DOHH2 (cell line): ENCODE data around the gene MEN1.

ENCODE experiments used
- H3F3A ChIP-seq: fragments of 200-600 bp; sonication (generic), shearing (Covaris generic); 2 replicates; pipeline ENCODE4 v1.6.0; 2016; ENCODE audit warnings: antibody characterized with exemption, mild to moderate bottlenecking; ENCODE audit not compliant: control insufficient read depth, insufficient read depth
- H3K27ac ChIP-seq: fragments of 200-600 bp; sonication (generic); 2 replicates; pipeline ENCODE4 v1.5.1; 2014; ENCODE audit warnings: low read depth, mild to moderate bottlenecking, low read length, moderate library complexity
- H3K27me3 ChIP-seq: fragments of 200-600 bp; sonication (generic); 2 replicates; pipeline ENCODE4 v1.6.1; 2014; ENCODE audit warnings: mild to moderate bottlenecking, low read length, mixed read lengths; ENCODE audit not compliant: control insufficient read depth
- H3K36me3 ChIP-seq: fragments of 200-600 bp; sonication (generic); 2 replicates; pipeline ENCODE4 v1.6.1; 2014; ENCODE audit warnings: mild to moderate bottlenecking, low read length, moderate library complexity, mixed read lengths; ENCODE audit not compliant: control insufficient read depth
- H3K4me1 ChIP-seq: fragments of 200-600 bp; sonication (generic); 2 replicates; pipeline ENCODE4 v1.6.1; 2014; ENCODE audit warnings: mild to moderate bottlenecking, low read length, mixed read lengths; ENCODE audit not compliant: control insufficient read depth
- H3K4me2 ChIP-seq: fragments of 200-600 bp; sonication (generic); 2 replicates; pipeline ENCODE4 v1.6.0; 2014; ENCODE audit warnings: mild to moderate bottlenecking, low read length, moderate library complexity
- H3K4me3 ChIP-seq: fragments of 200-600 bp; sonication (generic); 2 replicates; pipeline ENCODE4 v1.5.1; 2014; ENCODE audit warnings: mild to moderate bottlenecking, low read length, mixed read lengths
- H3K79me2 ChIP-seq: fragments of 200-600 bp; sonication (generic); 2 replicates; pipeline ENCODE4 v1.6.1; 2014; ENCODE audit warnings: mild to moderate bottlenecking, low read length, mixed read lengths; ENCODE audit not compliant: control insufficient read depth
- H3K9me2 ChIP-seq: fragments of 200-600 bp; sonication (generic); replicated peaks from 2 replicates; pipeline ENCODE4 v1.6.1; 2014; ENCODE audit warnings: mild to moderate bottlenecking, low read length, mixed read lengths; ENCODE audit not compliant: control insufficient read depth
- H3K9me3 ChIP-seq: fragments of 200-600 bp; sonication (generic); 2 replicates; pipeline ENCODE4 v1.6.1; 2014; ENCODE audit warnings: antibody characterized with exemption, low read length, mixed read lengths; ENCODE audit not compliant: control insufficient read depth, insufficient read depth
- H4K20me1 ChIP-seq: fragments of 200-600 bp; sonication (generic); 2 replicates; pipeline ENCODE4 v1.6.0; 2014; ENCODE audit warnings: low read depth, mild to moderate bottlenecking, antibody characterized with exemption, low read length, moderate library complexity; ENCODE audit not compliant: control insufficient read depth, insufficient read depth
- EZH2phosphoT487 ChIP-seq: fragments of 200-600 bp; sonication (generic); IDR thresholded peaks from 2 replicates; pipeline ENCODE4 v1.6.1; 2017; ENCODE audit warnings: borderline replicate concordance, mild to moderate bottlenecking, antibody characterized with exemption, low read length, moderate library complexity, mixed read lengths
- TF ChIP-seq, protein P1 (sequence below): fragments of 200-600 bp; sonication (generic); IDR thresholded peaks from one replicate; pipeline ENCODE4 v1.5.1; 2014; ENCODE audit warnings: antibody characterized with exemption, mild to moderate bottlenecking, low read depth, low read length; ENCODE audit not compliant: poor library complexity, severe bottlenecking

The MEN1 gene

DNA sequence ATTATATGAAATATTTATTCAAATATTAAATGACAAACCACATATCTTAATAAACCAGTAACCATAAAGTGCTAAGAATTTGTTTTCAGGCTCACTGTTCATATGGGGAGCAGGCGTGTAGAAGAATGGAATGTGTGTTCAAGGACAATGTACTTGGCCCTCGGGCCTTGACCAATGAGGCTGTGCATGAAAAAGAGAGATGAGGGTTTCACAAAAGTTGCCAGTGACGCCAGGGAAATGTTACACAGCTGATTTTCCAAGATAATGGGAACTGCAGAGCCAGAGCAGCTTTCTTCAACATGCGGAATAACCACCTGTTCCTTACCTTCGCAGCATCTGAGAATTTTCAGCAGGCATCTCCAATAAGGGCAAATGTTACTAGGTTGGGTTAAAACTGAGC is 36.2 kb downstream of the MEN1 start:
- Histone ChIP-seq H3K36me3 (peaks cover 84% of the 10 kb centered on the region), H3K4me1 (peaks cover 70% of the 10 kb centered on the region), H3K4me3 (peak overlapping the region; percentile 57), H3K9me3 (no peaks in the 10 kb centered on the region), H4K20me1 (peaks cover 56% of the 10 kb centered on the region), H3K27me3 (no peaks in the 10 kb centered on the region), H3K79me2 (peaks cover 87% of the 10 kb centered on the region), H3K9me2 (no peaks in the 10 kb centered on the region), H3K27ac (peak overlapping the region; percentile 86), H3K4me2 (peak overlapping the region; percentile 85), H3F3A (peaks cover 82% of the 10 kb centered on the region)
- TF ChIP-seq EZH2phosphoT487: no peak
- TF ChIP-seq, protein P1, sequence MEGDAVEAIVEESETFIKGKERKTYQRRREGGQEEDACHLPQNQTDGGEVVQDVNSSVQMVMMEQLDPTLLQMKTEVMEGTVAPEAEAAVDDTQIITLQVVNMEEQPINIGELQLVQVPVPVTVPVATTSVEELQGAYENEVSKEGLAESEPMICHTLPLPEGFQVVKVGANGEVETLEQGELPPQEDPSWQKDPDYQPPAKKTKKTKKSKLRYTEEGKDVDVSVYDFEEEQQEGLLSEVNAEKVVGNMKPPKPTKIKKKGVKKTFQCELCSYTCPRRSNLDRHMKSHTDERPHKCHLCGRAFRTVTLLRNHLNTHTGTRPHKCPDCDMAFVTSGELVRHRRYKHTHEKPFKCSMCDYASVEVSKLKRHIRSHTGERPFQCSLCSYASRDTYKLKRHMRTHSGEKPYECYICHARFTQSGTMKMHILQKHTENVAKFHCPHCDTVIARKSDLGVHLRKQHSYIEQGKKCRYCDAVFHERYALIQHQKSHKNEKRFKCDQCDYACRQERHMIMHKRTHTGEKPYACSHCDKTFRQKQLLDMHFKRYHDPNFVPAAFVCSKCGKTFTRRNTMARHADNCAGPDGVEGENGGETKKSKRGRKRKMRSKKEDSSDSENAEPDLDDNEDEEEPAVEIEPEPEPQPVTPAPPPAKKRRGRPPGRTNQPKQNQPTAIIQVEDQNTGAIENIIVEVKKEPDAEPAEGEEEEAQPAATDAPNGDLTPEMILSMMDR: no peak

DNA sequence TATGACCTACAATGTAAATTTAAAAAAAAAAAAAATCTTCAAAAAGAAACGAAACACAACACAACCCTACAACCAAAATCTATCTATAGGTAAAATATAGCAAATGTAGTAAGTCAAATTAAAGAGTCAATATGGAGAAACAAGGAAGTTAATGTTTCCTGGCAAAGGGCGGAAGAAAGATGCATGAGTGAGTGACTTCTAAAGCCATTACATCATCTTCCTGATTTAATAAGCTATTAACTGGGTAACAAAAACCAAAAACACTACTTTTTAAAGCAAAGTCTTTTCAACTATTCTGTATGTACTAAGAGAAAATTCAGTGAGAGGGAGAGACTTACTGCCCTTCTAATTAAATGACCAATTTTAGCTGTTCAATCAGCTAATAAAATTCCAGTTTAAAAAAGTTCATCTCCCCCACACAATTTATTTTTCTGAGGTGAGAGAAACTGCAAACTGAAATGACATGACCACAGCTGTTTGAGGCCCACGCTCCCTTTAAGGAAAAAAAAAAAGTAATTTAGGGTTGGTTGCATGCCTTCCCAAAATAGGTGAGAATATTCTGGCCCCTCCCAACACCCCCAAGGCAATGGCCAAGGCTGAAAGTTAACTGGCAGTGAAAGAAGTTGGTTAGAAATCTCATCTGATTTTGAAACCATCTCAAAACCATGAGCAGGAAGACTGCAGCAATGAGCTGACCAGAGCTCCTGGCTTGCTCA is 37.9 kb downstream of the MEN1 start:
- Histone ChIP-seq H3K27me3 (no peaks in the 10 kb centered on the region), H3K9me3 (no peaks in the 10 kb centered on the region), H3K9me2 (no peaks in the 10 kb centered on the region), H3K4me2 (peak overlapping the region; percentile 85), H3K27ac (peak overlapping the region; percentile 86), H3K4me1 (peaks cover 84% of the 10 kb centered on the region), H3K79me2 (peaks cover 98% of the 10 kb centered on the region), H3K36me3 (peaks cover 100% of the 10 kb centered on the region), H3K4me3 (peak overlapping the region; percentile 57), H4K20me1 (peaks cover 60% of the 10 kb centered on the region), H3F3A (peaks cover 94% of the 10 kb centered on the region)
- TF ChIP-seq, protein P1: no peak
- no peak for TF ChIP-seq EZH2phosphoT487

DNA sequence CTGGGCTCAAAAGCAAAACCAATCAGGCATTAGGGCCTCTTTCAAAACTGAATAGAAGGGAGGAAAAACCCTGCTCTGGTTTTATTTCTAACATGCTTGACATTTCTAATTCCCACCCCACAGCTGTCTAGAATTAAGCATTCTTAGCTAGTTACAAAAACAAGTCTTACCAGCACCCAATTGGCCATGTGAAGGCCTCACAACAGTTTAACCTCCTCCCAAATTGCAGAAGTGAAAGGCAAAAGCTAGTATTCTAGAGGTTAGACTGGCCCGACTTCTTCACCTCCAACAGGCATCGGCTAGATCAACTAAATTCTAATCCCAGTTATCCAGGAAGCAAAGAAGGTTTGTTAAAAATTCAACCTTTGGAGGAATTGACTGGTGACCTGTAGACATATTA is 38.5 kb downstream of the MEN1 start:
- no peaks in the 10 kb centered on the region for H3K9me2 ChIP-seq
- H3K4me2 ChIP-seq: peak overlapping the region; percentile 85
- peaks cover 98% of the 10 kb centered on the region for H3K79me2 ChIP-seq
- H3K4me1 ChIP-seq: peaks cover 87% of the 10 kb centered on the region
- H3K4me3 ChIP-seq: peak overlapping the region; percentile 57
- peaks cover 100% of the 10 kb centered on the region for H3K36me3 ChIP-seq
- TF ChIP-seq, protein P1: no peak
- no peak for TF ChIP-seq EZH2phosphoT487
- H4K20me1 ChIP-seq: peaks cover 60% of the 10 kb centered on the region
- H3K9me3 ChIP-seq: no peaks in the 10 kb centered on the region
- peak overlapping the region; percentile 86 for H3K27ac ChIP-seq
- H3F3A ChIP-seq: peaks cover 93% of the 10 kb centered on the region
- H3K27me3 ChIP-seq: no peaks in the 10 kb centered on the region
